MG63 (cell line): ENCODE results near the gene COL27A1. TPM values are rescaled to one million over a fixed set of nuclear protein-coding genes. Genes with fewer than 3 reads are reported as not detected.
A peak's percentile ranks its signal among the peaks of the same experiment; 100 is the strongest.

Source experiments
- DNase-seq: peaks from one replicate; pipeline ENCODE4 v3.0.0-alpha.2; 2020
- H3K27me3 ChIP-seq: fragments of 250-450 bp; sonication (Bioruptor Pico); 2 replicates; pipeline ENCODE4 v1.5.1; 2020; ENCODE audit warnings: mild to moderate bottlenecking, moderate library complexity
- H3K36me3 ChIP-seq: fragments of 250-450 bp; sonication (Bioruptor Pico); 2 replicates; pipeline ENCODE4 v1.5.1; 2020; ENCODE audit warnings: mild to moderate bottlenecking, moderate library complexity
- H3K4me3 ChIP-seq: fragments of 250-450 bp; sonication (Bioruptor Pico); 2 replicates; pipeline ENCODE4 v1.5.1; 2020; ENCODE audit warnings: mild to moderate bottlenecking, moderate library complexity
- H3K9me3 ChIP-seq: fragments of 250-450 bp; sonication (Bioruptor Pico); 2 replicates; pipeline ENCODE4 v1.5.1; 2020; ENCODE audit warnings: mild to moderate bottlenecking, moderate library complexity
- total RNA-seq: library from RNA; depleted of rRNA; stranded (reverse); fragments of >200 nt; shearing (Covaris generic); gene quantifications from 2 replicates; pipeline ENCODE4 v1.2.3, GENCODE V29; 2014; ENCODE audit warnings: low replicate concordance

Gene COL27A1
- total RNA-seq, 1 experiment from 2014 or later = 1.3 TPM

DNA sequence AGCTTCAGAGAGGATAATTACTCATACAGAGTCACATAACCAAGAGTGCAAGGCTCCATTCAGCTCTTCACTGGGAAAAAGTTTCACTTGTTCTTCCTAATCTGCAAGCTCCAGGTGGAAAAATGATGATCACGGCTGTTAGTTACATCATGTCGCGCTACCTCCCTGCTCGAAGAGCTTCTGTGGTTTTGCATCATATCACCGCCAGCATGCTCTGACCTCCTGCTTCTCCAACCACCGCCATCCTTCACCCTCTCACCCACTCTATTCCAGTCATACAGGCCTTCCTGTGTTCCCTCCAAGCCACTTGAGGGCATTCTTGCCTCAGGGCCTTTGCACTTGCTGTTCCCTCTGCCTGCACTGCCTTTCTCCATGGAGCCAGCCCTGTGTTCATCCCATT, 47.1 kb downstream of the COL27A1 start:
- Histone ChIP-seq H3K9me3 (no peaks in the 10 kb centered on the region), H3K4me3 (no peak overlapping the region), H3K27me3 (no peaks in the 10 kb centered on the region), H3K36me3 (0 out of 2 replicates have a peak, but pooled peaks cover 2% of the 10 kb centered on the region)
- DNase-seq = no peak

- no peak for DNase-seq
- 0 out of 2 replicates have a peak, but pooled peaks cover 2% of the 10 kb centered on the region for H3K36me3 ChIP-seq
- H3K9me3 ChIP-seq = no peaks in the 10 kb centered on the region
- H3K27me3 ChIP-seq = no peaks in the 10 kb centered on the region
- no peak overlapping the region for H3K4me3 ChIP-seq
Observed at GRCh38 chr9:114202849-114203248, 47.5 kb downstream of the COL27A1 start.

GRCh38 chr9:114203410-114204140, 48.2 kb downstream of the COL27A1 start:
- no peaks in the 10 kb centered on the region for H3K27me3 ChIP-seq
- H3K36me3 ChIP-seq = 0 out of 2 replicates have a peak, but pooled peaks cover 2% of the 10 kb centered on the region
- H3K9me3 ChIP-seq = no peaks in the 10 kb centered on the region
- DNase-seq = no peak
- no peak overlapping the region for H3K4me3 ChIP-seq

DNA sequence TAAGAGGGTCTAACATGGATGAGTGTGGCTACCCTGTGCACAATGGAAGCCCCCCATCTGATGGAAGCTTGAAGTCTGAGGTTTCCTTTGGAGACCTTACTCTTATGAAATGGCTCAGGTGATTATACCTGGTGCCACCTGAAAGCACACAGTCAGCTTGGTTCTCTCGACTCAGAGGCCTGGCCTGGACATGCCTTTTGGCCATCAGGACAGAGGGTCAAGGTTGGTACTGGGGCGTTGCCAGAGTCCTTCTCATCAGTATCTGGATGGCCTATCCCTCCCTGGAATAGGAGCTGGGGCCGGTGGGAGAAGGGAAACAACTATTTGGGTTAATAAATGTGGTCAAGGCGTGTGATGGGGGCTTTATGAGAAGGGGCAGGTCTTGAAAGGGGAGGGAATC, 48.9 kb downstream of the COL27A1 start:
- Histone ChIP-seq H3K4me3 (no peak overlapping the region), H3K9me3 (no peaks in the 10 kb centered on the region), H3K36me3 (0 out of 2 replicates have a peak, but pooled peaks cover 2% of the 10 kb centered on the region), H3K27me3 (no peaks in the 10 kb centered on the region)
- no peak for DNase-seq

- 0 out of 2 replicates have a peak, but pooled peaks cover 2% of the 10 kb centered on the region for H3K36me3 ChIP-seq
- H3K9me3 ChIP-seq = no peaks in the 10 kb centered on the region
- H3K4me3 ChIP-seq = no peak overlapping the region
- H3K27me3 ChIP-seq = no peaks in the 10 kb centered on the region
- DNase-seq = peak; percentile 15
Observed at GRCh38 chr9:114205171-114206015, 50.1 kb downstream of the COL27A1 start.

DNA sequence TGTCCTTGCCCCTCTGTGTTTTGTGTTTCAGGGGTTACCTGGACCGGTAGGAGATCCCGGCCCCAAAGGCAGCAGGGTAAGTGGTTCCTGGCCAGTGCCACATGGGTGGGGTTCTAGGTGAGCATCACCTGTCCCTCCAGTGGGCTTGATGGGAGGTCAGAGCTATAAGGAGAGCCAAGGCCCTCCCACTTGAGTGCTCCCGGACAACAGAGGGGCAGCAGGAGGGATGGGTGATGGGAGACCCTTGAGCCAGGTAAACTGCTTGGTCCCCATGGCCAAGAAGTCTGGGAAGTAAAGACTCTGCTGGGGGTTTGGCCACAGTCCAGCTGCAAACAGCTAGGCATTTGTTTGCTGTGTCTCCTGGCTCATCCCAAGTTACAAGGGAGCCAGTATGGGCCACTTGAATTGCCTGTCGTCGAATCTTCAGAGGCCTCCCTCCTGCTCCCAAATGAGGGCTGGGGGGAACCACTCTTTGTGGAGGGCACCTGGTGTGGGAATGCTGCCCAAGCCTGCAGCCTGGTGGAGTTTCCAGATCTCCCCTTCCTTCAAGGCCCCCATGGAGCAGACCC, 51.0 kb downstream of the COL27A1 start:
- Histone ChIP-seq H3K4me3 (no peak overlapping the region), H3K9me3 (no peaks in the 10 kb centered on the region), H3K36me3 (no peaks in the 10 kb centered on the region), H3K27me3 (no peaks in the 10 kb centered on the region)
- DNase-seq = no peak

DNA sequence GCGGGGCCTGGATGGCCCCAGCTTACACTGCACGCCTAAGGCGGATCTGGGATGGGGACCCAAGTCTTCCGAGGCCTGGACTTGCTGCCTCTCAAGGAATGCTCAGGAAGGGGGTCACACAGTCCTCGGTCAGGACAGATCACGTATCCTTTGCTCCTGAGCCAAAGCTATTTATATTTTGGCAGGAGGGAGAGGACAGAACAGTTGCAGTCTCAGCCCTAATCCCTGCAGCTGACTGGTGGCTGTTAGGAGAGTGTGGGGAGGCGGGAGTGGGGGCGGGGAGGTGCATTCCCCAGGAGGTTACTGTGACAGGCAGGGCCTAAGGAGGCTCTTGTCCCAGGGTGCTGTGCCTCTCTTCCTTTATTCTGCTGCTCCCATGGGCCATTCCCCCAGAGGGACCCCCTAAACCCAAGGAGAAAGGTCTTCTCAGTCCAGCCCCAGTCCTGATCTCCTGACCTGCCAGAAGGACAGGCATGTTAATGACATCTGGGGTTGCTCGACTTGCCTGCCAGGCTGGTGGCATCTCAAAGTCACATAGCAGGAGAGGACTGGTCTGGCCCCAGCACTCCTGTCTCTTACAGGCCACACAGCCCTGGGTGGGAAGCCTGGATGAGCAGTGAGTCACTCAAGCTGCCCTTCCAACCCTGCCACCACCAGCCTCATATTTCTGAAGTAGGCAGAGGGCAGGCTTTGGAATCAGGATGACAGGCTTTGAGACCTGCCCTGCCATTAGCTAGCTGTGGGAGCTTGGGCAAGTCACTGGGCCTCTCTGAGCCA, 51.9 kb downstream of the COL27A1 start:
- H3K36me3 ChIP-seq = no peaks in the 10 kb centered on the region
- DNase-seq = peak; percentile 64
- H3K9me3 ChIP-seq = no peaks in the 10 kb centered on the region
- H3K27me3 ChIP-seq = no peaks in the 10 kb centered on the region
- H3K4me3 ChIP-seq = no peak overlapping the region

- DNase-seq = no peak
- H3K9me3 ChIP-seq = no peaks in the 10 kb centered on the region
- no peaks in the 10 kb centered on the region for H3K27me3 ChIP-seq
- no peaks in the 10 kb centered on the region for H3K36me3 ChIP-seq
- H3K4me3 ChIP-seq = no peak overlapping the region
Observed at GRCh38 chr9:114207845-114208244, 52.5 kb downstream of the COL27A1 start.

DNA sequence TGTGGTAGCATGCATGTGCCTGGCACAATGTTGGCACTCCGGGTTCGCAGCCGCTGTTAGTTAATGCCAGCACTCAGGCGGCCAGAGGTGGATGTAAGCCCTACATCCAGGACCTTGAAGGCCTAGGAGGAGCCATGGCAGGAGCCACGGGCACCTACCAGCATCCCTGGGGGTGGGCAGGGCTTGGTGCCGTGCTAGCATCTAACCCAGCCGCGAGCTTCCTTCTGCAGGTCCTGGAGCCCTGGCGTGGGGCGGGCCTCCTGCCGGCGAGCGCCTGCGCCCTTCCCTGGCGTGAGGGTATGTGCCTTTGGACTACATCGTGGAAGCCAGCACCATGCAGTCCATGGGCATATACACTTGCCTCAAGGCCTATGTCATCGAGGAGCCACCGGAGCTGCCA, 53.8 kb downstream of the COL27A1 start:
- Histone ChIP-seq H3K27me3 (no peaks in the 10 kb centered on the region), H3K4me3 (no peak overlapping the region), H3K36me3 (no peaks in the 10 kb centered on the region), H3K9me3 (no peaks in the 10 kb centered on the region)
- DNase-seq = no peak

DNA sequence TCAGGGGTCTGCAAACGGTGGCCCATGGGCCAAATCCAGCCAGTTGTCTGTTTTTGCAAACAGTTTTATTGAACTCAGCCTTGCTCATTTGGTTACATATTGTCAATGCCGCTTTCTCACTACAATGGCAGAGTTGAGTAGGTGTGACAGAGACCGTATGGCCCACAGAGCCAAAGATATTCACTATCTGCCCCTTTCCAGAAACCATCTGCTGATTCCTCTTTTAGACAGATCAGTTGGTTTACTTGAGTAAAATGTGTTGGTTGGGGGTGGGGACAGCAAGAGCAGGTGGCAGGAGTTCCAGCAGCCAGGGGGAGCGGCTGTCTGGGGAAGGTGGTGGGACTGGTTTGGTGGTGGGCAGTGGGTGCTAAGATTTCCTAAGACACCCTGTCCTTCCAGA, 54.8 kb downstream of the COL27A1 start:
- no peak overlapping the region for H3K4me3 ChIP-seq

GRCh38 chr9:114210691-114211276, 55.4 kb downstream of the COL27A1 start:
- no peaks in the 10 kb centered on the region for H3K27me3 ChIP-seq
- no peak for DNase-seq

More for the DNA sequence above, 54.8 kb downstream of the COL27A1 start:
- no peaks in the 10 kb centered on the region for H3K27me3 ChIP-seq
- no peaks in the 10 kb centered on the region for H3K9me3 ChIP-seq
- DNase-seq = no peak
- no peaks in the 10 kb centered on the region for H3K36me3 ChIP-seq

DNA sequence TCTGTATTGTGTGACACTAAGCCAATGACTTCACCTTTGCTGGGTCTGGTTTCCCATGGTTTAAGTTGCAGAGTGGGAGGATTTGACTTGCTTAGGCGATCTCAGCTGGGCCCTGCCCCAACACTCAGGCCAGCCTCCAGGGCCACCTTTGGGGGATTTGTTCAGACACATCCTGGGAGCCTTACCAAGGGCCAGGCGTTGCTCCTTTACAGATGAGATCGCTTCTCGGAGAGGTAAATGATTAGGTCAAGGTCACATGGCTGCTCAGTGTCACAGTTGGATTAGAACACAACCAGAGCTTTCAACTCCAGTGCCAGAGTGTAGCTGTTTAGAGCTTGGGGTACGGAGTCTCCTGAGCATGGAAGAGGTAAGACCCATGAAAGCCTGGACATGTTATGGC, 57.5 kb downstream of the COL27A1 start:
- no peaks in the 10 kb centered on the region for H3K9me3 ChIP-seq
- H3K36me3 ChIP-seq = no peaks in the 10 kb centered on the region; the same call in 1 of the 2 replicates
- no peak overlapping the region for H3K4me3 ChIP-seq
- H3K27me3 ChIP-seq = no peaks in the 10 kb centered on the region
- no peak for DNase-seq

More at GRCh38 chr9:114210691-114211276, 55.4 kb downstream of the COL27A1 start:
- H3K9me3 ChIP-seq = no peaks in the 10 kb centered on the region
- no peaks in the 10 kb centered on the region; the same call in 1 of the 2 replicates for H3K36me3 ChIP-seq
- no peak overlapping the region for H3K4me3 ChIP-seq

DNA sequence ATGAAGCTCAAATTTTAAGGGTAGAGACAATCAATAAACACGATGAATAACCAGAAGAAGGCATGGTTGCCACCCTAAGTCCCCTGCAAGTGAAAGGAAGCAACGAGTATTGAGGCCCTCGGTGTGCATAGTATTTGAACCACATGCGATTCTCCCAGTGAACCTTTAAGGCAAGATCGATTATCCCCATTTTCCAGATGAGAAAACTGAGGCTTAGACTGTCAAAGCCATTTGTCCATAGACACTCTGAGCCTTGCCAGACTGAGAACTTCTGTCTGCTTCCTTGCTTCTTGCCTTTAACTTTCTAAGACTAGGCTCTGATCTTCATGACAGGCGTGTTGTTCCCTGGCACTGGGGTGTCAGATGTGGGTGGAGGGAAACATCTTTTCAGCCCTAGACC, 58.2 kb downstream of the COL27A1 start:
- DNase-seq = no peak
- Histone ChIP-seq H3K4me3 (no peak overlapping the region), H3K9me3 (no peaks in the 10 kb centered on the region), H3K36me3 (no peaks in the 10 kb centered on the region; the same call in 1 of the 2 replicates), H3K27me3 (no peaks in the 10 kb centered on the region)

GRCh38 chr9:114214181-114214580, 58.8 kb downstream of the COL27A1 start:
- DNase-seq = peak; percentile 93
- Histone ChIP-seq H3K4me3 (no peak overlapping the region), H3K9me3 (no peaks in the 10 kb centered on the region), H3K36me3 (no peaks in the 10 kb centered on the region; the same call in 1 of the 2 replicates), H3K27me3 (no peaks in the 10 kb centered on the region)

DNA sequence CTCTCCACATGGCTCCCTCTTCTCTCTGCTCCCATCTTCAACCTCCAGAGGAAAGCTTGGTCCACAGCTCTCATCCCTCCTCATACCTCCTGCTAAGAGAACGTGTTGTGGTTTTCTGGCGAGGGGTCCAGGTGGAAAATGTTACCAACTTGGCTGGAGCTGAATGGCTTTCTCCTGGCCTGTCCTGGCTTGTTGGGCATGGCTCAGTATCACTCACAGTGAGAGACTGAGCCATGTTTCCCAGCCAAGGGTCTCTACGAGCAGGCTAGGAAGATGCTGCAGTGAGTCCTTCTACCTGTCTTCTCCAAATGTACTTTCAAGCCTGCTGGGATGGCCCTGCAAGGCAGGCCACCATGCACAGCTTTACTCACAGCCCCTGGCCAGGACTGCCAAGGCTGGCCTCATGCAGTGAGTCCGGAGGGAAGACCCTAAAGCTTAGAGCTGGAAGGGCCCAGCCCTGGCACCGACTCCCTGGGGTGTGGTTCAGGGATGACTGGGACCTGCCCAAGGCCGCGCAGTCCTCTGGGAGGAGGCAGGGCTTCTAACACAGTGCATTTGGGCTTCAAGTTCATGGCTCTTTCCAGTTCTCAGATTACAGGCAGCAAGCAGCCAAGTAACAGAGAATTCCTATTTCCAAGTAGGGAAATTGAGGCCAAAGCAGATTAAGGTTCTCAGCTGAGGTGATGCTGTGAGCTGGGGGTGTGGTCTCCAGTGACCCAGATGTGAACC, 59.5 kb downstream of the COL27A1 start:
- Histone ChIP-seq H3K9me3 (no peaks in the 10 kb centered on the region), H3K36me3 (no peaks in the 10 kb centered on the region; the same call in 1 of the 2 replicates), H3K27me3 (no peaks in the 10 kb centered on the region), H3K4me3 (no peak overlapping the region)
- peak; percentile 36 for DNase-seq
